Heart left ventricle (tissue), 13 donors: Measurements from ENCODE around the gene ASTN2.

ENCODE experiments used
- POLR2A ChIP-seq, 2 donors: fragments of 450-650 bp; IDR thresholded peaks; one replicate each; pipeline ENCODE4 v1.6.1; 2017; ENCODE audit warnings: antibody characterized with exemption in 2 of 2, mild to moderate bottlenecking in 2 of 2, moderate library complexity in 2 of 2
- TF ChIP-seq, protein P1 (sequence below), 12 donors: fragments of 200-600 bp; sonication (generic) in 4 of 12; IDR thresholded peaks; one replicate each; pipeline versions ENCODE4 v1.5.0 to v1.8.0; 2018 to 2022; ENCODE audit warnings: antibody characterized with exemption in 12 of 12, mild to moderate bottlenecking in 5 of 12
- donor health status: ischemic (EF 13 %, LVEDD 7.1; RV severe dilation, severe dysfunction).
- donor health status: DM: no; HTN: yes; CAD: no.
- donor health status: DM: no; HTN: no; CAD: no.
- donor health status: ischemic (EF 25% LVEDD 6.9; RV normal size, moderate dysfunction).
- donor health status: ischemic (EF 25% LVEDD 5.7; RV mildly dilated, moderate dysfunction).
- donor health status: ischemic (EF 35%, LVEDD 5.7; RV mildly dilated, moderate dysfunction).
- donor health status: nonischemic (EF 11% LVEDD 7.7; RV severe dilation, severe dysfunction).
- donor health status: DM: yes; HTN: yes; CAD: no.
- donor health status: PGD.
- donor health status: ischemic (EF 29% LVEDD 5.4; RV normal size, mild dysfunction).
- donor health status: nonischemic (EF 23%, LVEDD 6.1; RV moderate dilation, normal function).

DNA sequence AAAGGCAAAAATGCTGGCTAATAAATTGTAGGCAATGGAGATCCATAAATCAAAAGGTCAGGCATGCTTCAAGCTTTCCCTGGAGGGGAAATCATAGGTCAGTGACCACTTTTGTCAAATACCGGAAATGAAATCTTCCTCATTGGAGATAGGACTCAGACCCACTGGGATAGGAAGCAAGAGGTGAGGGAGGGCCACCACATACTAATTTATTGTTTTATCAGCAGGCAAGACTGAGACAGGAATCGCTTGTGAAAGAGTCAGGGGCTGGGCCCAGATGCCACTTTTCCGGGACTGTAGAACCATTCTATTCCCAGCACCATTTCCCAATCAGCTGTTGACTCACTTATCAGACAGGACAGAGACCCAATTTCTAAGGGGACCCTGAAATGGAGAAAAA is 984.0 kb downstream of the ASTN2 start:
- TF ChIP-seq POLR2A (IDR thresholded peaks at IDR 0.05): no peak
- TF ChIP-seq, protein P1, sequence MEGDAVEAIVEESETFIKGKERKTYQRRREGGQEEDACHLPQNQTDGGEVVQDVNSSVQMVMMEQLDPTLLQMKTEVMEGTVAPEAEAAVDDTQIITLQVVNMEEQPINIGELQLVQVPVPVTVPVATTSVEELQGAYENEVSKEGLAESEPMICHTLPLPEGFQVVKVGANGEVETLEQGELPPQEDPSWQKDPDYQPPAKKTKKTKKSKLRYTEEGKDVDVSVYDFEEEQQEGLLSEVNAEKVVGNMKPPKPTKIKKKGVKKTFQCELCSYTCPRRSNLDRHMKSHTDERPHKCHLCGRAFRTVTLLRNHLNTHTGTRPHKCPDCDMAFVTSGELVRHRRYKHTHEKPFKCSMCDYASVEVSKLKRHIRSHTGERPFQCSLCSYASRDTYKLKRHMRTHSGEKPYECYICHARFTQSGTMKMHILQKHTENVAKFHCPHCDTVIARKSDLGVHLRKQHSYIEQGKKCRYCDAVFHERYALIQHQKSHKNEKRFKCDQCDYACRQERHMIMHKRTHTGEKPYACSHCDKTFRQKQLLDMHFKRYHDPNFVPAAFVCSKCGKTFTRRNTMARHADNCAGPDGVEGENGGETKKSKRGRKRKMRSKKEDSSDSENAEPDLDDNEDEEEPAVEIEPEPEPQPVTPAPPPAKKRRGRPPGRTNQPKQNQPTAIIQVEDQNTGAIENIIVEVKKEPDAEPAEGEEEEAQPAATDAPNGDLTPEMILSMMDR (IDR thresholded peaks at IDR 0.05): no peak
